Thyroid gland (tissue), 4 donors: ENCODE measurements around the gene NDUFA7. TPM values are rescaled to one million over a fixed set of nuclear protein-coding genes. Genes with fewer than 3 reads are reported as not detected.

Source experiments
- DNase-seq, 2 donors: peaks; one replicate each; pipeline ENCODE4 v3.0.0-alpha.2; 2019
- H3K27ac ChIP-seq, 3 donors: fragments of 200-600 bp; sonication (generic); 1 replicate in 2 of 3; 2 replicates in 1 of 3; pipeline ENCODE4 v1.5.1; 2016 to 2019; ENCODE audit warnings: mild to moderate bottlenecking in 1 of 3, moderate library complexity in 1 of 3
- H3K27me3 ChIP-seq: fragments of 200-600 bp; sonication (generic); one replicate; pipeline ENCODE4 v1.5.1; 2019
- H3K36me3 ChIP-seq, 2 donors: fragments of 200-600 bp; sonication (generic); one replicate each; pipeline ENCODE4 v1.5.1; 2016 to 2019
- H3K4me1 ChIP-seq, 2 donors: fragments of 200-600 bp; sonication (generic); one replicate each; pipeline ENCODE4 v1.5.1; 2017 to 2019
- H3K4me3 ChIP-seq, 3 donors: fragments of 200-600 bp; sonication (generic); replicated peaks in 1 of 3; 1 replicate in 2 of 3; 2 replicates in 1 of 3; pipeline ENCODE4 v1.5.1; 2016; ENCODE audit warnings: mild to moderate bottlenecking in 1 of 3
- H3K9me3 ChIP-seq: fragments of 200-600 bp; sonication (generic); one replicate; pipeline ENCODE4 v1.5.1; 2017
- POLR2A ChIP-seq, 2 donors: fragments of 450-650 bp; IDR thresholded peaks; one replicate each; pipeline ENCODE4 v1.6.1; 2017; ENCODE audit warnings: antibody characterized with exemption in 2 of 2, mild to moderate bottlenecking in 2 of 2, moderate library complexity in 1 of 2
- WGBS, 2 donors: methylation state at CpG; one replicate each; pipeline ENCODE4 v1.1.5; 2017; 5-methylcytosine and 5-hydroxymethylcytosine counted together
- intact Hi-C: fragments of 100-400 bp; cut with DNase I; formaldehyde crosslinking; loops from one replicate; pipeline ENCODE4 v1.15.1; 2023
- total RNA-seq, 4 donors: library from RNA; depleted of rRNA; stranded (reverse); fragments of >200 nt; gene quantifications; one replicate each; pipeline ENCODE4 v1.2.3, GENCODE V29; 2016
- TF ChIP-seq, protein P1 (sequence below), 6 experiments: fragments of 200-600 bp in 3 of 6; fragments of 450-650 bp in 3 of 6; sonication (generic) in 3 of 6; IDR thresholded peaks; one replicate each; pipeline ENCODE4 v1.5.1; 2016 to 2019; ENCODE audit warnings: antibody characterized with exemption in 6 of 6, mild to moderate bottlenecking in 2 of 6, inconsistent platforms in 1 of 6, moderate library complexity in 1 of 6

The NDUFA7 gene
- 10 to 100 TPM in 2 of 4 donors, 1 to 10 TPM in 2; 3.8 to 39.7 (median 17.0) TPM for total RNA-seq

DNA sequence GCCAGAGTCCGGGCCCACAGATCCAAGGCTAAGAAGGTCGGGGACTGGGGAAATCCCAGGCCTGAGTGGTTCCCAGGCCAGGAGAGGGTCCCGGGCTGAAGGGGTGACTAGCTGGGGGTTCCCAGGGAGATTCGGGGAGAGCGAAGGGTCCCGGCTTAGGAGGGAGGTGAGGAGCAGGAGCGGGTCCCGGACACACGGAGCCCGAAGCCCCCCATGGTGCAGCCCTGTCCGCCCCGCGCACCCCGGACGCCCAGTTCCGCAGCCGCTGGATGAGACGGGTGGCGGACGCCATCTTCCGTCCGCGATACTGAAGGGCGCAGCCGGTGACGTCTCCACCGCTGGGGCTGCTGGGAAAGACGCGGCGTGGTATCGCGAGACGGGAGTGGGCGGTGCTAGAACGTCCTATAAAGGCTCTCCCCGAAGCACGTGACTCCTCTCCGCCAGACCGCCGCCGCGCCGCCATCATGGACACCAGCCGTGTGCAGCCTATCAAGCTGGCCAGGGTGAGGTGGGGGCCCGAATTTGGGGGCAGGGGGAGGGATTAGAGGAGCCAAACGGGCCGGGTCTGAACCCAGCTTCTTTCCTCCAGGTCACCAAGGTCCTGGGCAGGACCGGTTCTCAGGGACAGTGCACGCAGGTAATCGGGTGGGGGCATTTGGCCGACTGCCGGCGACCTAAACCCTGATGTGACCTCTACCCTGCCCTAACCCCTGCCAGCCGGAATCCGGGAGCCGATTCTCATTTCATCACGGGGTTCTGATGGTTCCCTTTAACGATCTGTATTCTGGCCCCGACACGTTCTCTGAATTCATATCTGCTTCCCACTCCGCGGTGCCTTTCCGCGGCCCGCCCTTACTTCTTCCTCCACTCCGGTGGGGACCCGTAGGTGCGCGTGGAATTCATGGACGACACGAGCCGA is at the start of gene NDUFA7, which contains the start of gene RPS28:
Gene NDUFA7, minus strand, starts transcription at position 309 of the 919 bp plus-strand sequence. Its CDS starts 17 bp downstream, at position 292.
Gene RPS28, plus strand, starts transcription at position 430 of the 919 bp plus-strand sequence. Its CDS starts 35 bp downstream, at position 465.
- peaks cover 0 to under 1% of the 10 kb centered on the region in 2 donors for H3K36me3 ChIP-seq
- H3K9me3 ChIP-seq: no peaks in the 10 kb centered on the region
- H3K4me3 ChIP-seq: peak within 1 kb of the TSS; percentile 74 to 92 (median 91)
- peak within 1 kb of the TSS; percentile 81 to 94 (median 85) for H3K27ac ChIP-seq
- TF ChIP-seq, protein P1, sequence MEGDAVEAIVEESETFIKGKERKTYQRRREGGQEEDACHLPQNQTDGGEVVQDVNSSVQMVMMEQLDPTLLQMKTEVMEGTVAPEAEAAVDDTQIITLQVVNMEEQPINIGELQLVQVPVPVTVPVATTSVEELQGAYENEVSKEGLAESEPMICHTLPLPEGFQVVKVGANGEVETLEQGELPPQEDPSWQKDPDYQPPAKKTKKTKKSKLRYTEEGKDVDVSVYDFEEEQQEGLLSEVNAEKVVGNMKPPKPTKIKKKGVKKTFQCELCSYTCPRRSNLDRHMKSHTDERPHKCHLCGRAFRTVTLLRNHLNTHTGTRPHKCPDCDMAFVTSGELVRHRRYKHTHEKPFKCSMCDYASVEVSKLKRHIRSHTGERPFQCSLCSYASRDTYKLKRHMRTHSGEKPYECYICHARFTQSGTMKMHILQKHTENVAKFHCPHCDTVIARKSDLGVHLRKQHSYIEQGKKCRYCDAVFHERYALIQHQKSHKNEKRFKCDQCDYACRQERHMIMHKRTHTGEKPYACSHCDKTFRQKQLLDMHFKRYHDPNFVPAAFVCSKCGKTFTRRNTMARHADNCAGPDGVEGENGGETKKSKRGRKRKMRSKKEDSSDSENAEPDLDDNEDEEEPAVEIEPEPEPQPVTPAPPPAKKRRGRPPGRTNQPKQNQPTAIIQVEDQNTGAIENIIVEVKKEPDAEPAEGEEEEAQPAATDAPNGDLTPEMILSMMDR (IDR thresholded peaks at IDR 0.05): peak in 2 of 6 experiments; percentile 21 to 47
- peak; percentile 87 to 96 for TF ChIP-seq POLR2A (IDR thresholded peaks at IDR 0.05)
- peaks cover 27 to 49% of the 10 kb centered on the region in 2 donors for H3K4me1 ChIP-seq
- peak; percentile 95 to 96 for DNase-seq
- intact Hi-C loops: no loop called here
- whole genome bisulfite sequencing, 2 donors: 0 to 1% methylated on average over 26 to 43 of the region's 72 CpGs
- no peaks in the 10 kb centered on the region for H3K27me3 ChIP-seq

DNA sequence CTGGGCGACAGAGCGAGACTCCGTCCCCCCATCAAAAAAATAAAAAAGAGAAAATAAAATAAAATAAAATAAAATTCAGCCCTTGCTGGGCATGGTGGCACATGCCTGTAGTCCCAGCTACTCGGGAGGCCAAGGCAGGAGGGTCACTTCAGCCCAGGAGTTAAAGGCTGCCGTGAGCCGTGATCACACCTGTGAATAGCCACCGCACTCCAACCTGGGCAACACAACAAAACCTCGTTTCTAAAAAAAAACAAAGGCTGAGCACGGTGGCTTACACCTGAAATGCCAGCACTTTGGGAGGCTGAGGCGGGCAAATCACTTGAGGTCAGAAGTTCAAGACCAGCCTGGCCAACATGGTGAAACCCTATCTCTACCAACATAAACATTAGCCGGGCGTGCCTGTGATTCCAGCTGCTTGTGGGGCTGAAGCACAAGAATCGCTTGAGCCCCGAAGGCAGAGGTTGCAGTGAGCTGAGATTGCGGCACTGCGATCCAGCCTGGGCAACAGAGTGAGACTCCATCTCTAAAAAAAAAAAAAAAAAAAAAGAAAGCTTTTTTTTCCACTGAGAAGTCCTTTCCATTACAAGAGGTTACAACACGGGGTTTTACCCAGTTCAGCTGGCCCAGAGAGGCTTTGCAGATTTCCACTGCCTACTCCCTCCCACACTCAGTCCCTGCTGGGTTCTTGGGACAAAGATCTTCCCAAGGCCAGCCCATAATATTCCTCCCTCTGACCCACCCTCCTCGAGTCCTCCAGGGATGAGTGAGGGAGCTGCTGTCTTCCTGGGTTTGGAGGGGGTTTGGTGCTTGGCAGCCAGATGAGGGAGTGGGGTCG is 49.2 kb upstream of the NDUFA7 start:
- intact Hi-C loops: no loop called here
- Histone ChIP-seq H3K27me3 (no peaks in the 10 kb centered on the region), H3K9me3 (no peaks in the 10 kb centered on the region), H3K36me3 (peaks cover 6 to 25% of the 10 kb centered on the region in 2 donors), H3K4me3 (no peak overlapping the region), H3K27ac (peak overlapping the region in 1 of 3 donors; percentile 57), H3K4me1 (peaks cover 39 to 63% of the 10 kb centered on the region in 2 donors)
- no peak for DNase-seq
- 85 to 87% methylated on average over 19 of the region's 19 CpGs for WGBS, 2 donors
- no peak for TF ChIP-seq POLR2A (IDR thresholded peaks at IDR 0.05)
- TF ChIP-seq, protein P1 (IDR thresholded peaks at IDR 0.05): no peak

DNA sequence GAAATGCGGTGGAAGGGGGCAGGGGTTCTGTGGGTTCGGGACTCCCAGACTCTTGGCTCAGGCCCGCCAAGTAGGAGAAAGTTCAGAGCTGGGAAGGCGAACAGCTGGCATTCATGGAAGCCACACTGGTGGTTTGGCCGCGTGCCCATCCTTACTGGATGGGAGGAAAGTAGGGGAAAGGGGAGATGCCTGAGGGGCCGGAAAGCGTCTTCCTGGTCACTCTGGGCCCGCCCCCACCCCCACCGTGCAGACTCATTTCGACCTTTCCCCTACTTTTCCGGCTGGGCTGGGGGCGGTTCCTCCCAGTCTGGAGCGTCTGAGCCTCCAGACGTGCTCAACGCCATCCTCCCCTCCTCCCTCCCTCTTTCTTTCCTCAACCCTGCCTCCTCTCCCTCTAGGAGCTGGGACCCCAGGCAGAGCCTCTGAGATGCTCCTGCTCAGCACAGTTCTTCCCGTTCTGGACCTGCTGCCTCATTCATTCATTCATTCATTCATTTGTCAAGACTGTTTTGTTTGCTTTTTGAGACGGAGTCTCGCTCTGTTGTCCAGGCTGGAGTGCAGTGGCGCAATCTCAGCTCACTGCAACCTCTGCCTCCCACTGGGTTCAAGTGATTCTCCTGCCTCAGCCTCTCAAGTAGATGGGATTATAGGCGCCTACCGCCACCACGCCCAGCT is 46.3 kb upstream of the NDUFA7 start:
- Histone ChIP-seq H3K27ac (peak overlapping the region in 2 of 3 donors; percentile 44 to 93), H3K9me3 (no peaks in the 10 kb centered on the region), H3K4me3 (peak overlapping the region in 1 of 3 donors; percentile 12), H3K27me3 (no peaks in the 10 kb centered on the region), H3K36me3 (peaks cover 0 to 13% of the 10 kb centered on the region in 2 donors), H3K4me1 (peaks cover 59 to 73% of the 10 kb centered on the region in 2 donors)
- 25 to 27% methylated on average over 19 to 20 of the region's 23 CpGs for WGBS, 2 donors
- DNase-seq: peak; percentile 85 to 86
- intact Hi-C loops: no loop called here
- peak in 1 of 2 donors; percentile 8 for TF ChIP-seq POLR2A (IDR thresholded peaks at IDR 0.05)
- TF ChIP-seq, protein P1 (IDR thresholded peaks at IDR 0.05): no peak

DNA sequence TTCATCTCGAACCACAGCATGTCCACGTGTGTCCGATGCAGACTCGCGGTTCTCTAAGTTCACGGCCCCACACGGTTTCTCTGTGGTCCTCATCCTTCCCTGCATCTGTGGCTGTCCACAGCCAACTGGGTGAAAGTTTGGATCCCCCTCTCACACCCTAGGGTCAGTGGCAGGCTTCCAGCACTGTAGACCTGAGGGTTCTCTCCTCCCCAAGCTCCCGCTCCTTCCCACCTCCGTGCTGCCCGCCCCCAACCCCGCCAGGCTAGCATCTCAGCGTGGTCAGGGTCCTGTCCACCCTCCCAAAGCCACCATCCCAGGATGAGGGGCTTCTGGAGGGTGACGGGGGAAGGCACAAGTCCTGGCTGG is 45.8 kb upstream of the NDUFA7 start:
- intact Hi-C loops: no loop called here

More for the DNA sequence above, 45.8 kb upstream of the NDUFA7 start:
- Histone ChIP-seq H3K27me3 (no peaks in the 10 kb centered on the region), H3K4me1 (peaks cover 63 to 78% of the 10 kb centered on the region in 2 donors), H3K4me3 (peak overlapping the region in 1 of 3 donors; percentile 12), H3K27ac (peak overlapping the region in 2 of 3 donors; percentile 44 to 93), H3K36me3 (peaks cover 0 to 12% of the 10 kb centered on the region in 2 donors), H3K9me3 (no peaks in the 10 kb centered on the region)
- 48 to 70% methylated on average over 13 of the region's 13 CpGs for WGBS, 2 donors
- TF ChIP-seq, protein P1 (IDR thresholded peaks at IDR 0.05): no peak
- TF ChIP-seq POLR2A (IDR thresholded peaks at IDR 0.05): no peak
- DNase-seq: peak; percentile 18 to 19
